Chondrocyte (in vitro differentiated cells): ENCODE data around the gene ALDH1A3. TPM values are rescaled to one million over a fixed set of nuclear protein-coding genes. Genes with fewer than 3 reads are reported as not detected.

ENCODE experiments used
- DNase-seq: peaks from one replicate; pipeline ENCODE4 v3.0.0; 2021; ENCODE audit warnings: mixed read lengths, low spot score
- H3K27ac Mint-ChIP-seq: one replicate; pipeline ENCODE4 v1.8.0; 2021; ENCODE audit warnings: mild to moderate bottlenecking, moderate library complexity, mixed read lengths; ENCODE audit not compliant: unreplicated experiment
- H3K27me3 Mint-ChIP-seq: 2 replicates; pipeline ENCODE4 v1.8.0; 2021; ENCODE audit warnings: low read depth, mixed read lengths
- H3K36me3 Mint-ChIP-seq: 2 replicates; pipeline ENCODE4 v1.8.0; 2021; ENCODE audit warnings: low read depth, mixed read lengths
- H3K4me1 Mint-ChIP-seq: 2 replicates; pipeline ENCODE4 v1.8.0; 2021; ENCODE audit warnings: low read depth, mild to moderate bottlenecking, mixed read lengths
- H3K4me3 Mint-ChIP-seq: one replicate; pipeline ENCODE4 v1.8.0; 2021; ENCODE audit warnings: mild to moderate bottlenecking, moderate library complexity, mixed read lengths; ENCODE audit not compliant: unreplicated experiment
- H3K9me3 Mint-ChIP-seq: 2 replicates; pipeline ENCODE4 v1.8.0; 2021; ENCODE audit warnings: low read depth, mixed read lengths
- total RNA-seq: library from RNA; stranded (reverse); gene quantifications from 3 replicates; pipeline ENCODE4 v1.2.1, GENCODE V29; 2021
- TF ChIP-seq, protein P1 (sequence below): fragments of 200-600 bp; sonication (generic); IDR thresholded peaks from 2 replicates; pipeline ENCODE4 v1.5.0; 2021; ENCODE audit warnings: antibody characterized with exemption, mild to moderate bottlenecking, moderate library complexity

ALDH1A3 gene
- total RNA-seq, 1 donor from 2014 or later, result 0.55 TPM

DNA sequence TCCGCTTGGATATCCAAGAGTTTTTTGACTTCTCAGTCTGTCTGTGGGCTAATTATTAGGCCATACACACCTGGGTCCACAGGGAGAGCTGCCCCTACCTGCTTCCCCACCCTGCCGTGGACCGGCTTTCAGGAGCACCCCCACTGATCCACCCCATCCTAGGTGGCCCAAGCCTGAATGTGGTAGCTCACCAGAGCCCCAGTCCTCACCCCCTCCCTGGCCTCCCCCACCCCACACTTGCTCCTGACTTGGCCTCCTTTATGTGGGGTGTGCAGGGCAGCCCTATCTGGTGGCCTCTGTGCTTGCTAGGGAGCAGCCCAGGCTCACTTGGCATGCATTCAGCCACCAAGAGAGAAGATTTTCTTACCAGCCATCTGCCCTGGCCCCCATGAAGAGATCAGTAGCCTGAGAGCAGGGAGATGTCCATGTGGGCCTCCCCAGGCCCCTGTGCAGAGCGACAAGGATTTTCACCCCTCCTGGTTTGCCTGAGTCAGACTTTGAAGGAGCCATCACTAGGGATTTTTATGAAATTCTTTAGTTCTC is 50.7 kb downstream of the ALDH1A3 start:
- H3K27ac Mint-ChIP-seq, result no peak overlapping the region
- peaks cover 13% of the 10 kb centered on the region for H3K4me1 Mint-ChIP-seq
- no peak overlapping the region for H3K4me3 Mint-ChIP-seq
- no peaks in the 10 kb centered on the region for H3K9me3 Mint-ChIP-seq
- H3K27me3 Mint-ChIP-seq, result no peaks in the 10 kb centered on the region
- H3K36me3 Mint-ChIP-seq, result peaks cover 1% of the 10 kb centered on the region
- DNase-seq, result no peak
- TF ChIP-seq, protein P1, sequence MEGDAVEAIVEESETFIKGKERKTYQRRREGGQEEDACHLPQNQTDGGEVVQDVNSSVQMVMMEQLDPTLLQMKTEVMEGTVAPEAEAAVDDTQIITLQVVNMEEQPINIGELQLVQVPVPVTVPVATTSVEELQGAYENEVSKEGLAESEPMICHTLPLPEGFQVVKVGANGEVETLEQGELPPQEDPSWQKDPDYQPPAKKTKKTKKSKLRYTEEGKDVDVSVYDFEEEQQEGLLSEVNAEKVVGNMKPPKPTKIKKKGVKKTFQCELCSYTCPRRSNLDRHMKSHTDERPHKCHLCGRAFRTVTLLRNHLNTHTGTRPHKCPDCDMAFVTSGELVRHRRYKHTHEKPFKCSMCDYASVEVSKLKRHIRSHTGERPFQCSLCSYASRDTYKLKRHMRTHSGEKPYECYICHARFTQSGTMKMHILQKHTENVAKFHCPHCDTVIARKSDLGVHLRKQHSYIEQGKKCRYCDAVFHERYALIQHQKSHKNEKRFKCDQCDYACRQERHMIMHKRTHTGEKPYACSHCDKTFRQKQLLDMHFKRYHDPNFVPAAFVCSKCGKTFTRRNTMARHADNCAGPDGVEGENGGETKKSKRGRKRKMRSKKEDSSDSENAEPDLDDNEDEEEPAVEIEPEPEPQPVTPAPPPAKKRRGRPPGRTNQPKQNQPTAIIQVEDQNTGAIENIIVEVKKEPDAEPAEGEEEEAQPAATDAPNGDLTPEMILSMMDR, result no peak

GRCh38 chr15:100931143-100931890 is 51.7 kb downstream of the ALDH1A3 start:
- Mint-ChIP-seq H3K36me3 (no peaks in the 10 kb centered on the region), H3K4me1 (peaks cover 13% of the 10 kb centered on the region), H3K27ac (no peak overlapping the region), H3K9me3 (no peaks in the 10 kb centered on the region), H3K4me3 (no peak overlapping the region), H3K27me3 (no peaks in the 10 kb centered on the region)
- TF ChIP-seq, protein P1, result no peak
- DNase-seq, result no peak

- DNase-seq, result no peak
- H3K27ac Mint-ChIP-seq, result no peak overlapping the region
- TF ChIP-seq, protein P1, result no peak
Measured at GRCh38 chr15:100932676-100933348, 53.2 kb downstream of the ALDH1A3 start.

GRCh38 chr15:100934166-100934565 is 54.5 kb downstream of the ALDH1A3 start:
- Mint-ChIP-seq H3K36me3 (no peaks in the 10 kb centered on the region), H3K27me3 (no peaks in the 10 kb centered on the region), H3K4me3 (no peak overlapping the region), H3K4me1 (peaks cover 13% of the 10 kb centered on the region), H3K27ac (no peak overlapping the region), H3K9me3 (no peaks in the 10 kb centered on the region)
- DNase-seq, result no peak
- TF ChIP-seq, protein P1, result no peak

More at GRCh38 chr15:100932676-100933348, 53.2 kb downstream of the ALDH1A3 start:
- no peaks in the 10 kb centered on the region for H3K9me3 Mint-ChIP-seq
- H3K27me3 Mint-ChIP-seq, result no peaks in the 10 kb centered on the region
- H3K4me1 Mint-ChIP-seq, result peaks cover 13% of the 10 kb centered on the region
- no peaks in the 10 kb centered on the region for H3K36me3 Mint-ChIP-seq
- no peak overlapping the region for H3K4me3 Mint-ChIP-seq

DNA sequence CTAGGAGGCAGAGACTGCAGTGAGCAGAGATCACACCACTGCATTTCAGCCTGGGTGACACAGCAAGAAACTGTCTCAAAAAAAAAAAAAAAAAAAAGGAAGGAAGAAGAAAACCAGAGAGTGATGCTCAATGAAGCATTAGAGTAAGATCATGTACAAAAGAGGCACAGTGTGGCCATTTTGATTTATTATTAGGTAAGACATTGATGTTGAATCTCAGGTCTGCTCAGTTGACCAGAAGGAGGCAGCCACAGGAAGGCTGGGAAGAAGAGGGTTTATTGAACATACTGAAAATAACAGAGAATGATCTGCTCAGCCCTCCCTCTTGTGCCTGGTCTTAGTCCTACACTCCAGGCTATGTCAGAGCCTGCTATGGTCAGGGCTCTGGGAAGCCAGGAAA is 55.1 kb downstream of the ALDH1A3 start:
- DNase-seq, result no peak
- TF ChIP-seq, protein P1, result peak; percentile 27
- no peak overlapping the region for H3K27ac Mint-ChIP-seq
- peaks cover 13% of the 10 kb centered on the region for H3K4me1 Mint-ChIP-seq
- H3K9me3 Mint-ChIP-seq, result no peaks in the 10 kb centered on the region
- H3K36me3 Mint-ChIP-seq, result no peaks in the 10 kb centered on the region
- no peaks in the 10 kb centered on the region for H3K27me3 Mint-ChIP-seq
- H3K4me3 Mint-ChIP-seq, result no peak overlapping the region
